Inflammatory macrophage (primary cell): ENCODE data around the gene LDB2.

Source experiments
- DNase-seq, 2 donors: peaks; one replicate each; pipeline ENCODE4 v3.0.0-alpha.2; 2020 to 2022

Gene LDB2

DNA sequence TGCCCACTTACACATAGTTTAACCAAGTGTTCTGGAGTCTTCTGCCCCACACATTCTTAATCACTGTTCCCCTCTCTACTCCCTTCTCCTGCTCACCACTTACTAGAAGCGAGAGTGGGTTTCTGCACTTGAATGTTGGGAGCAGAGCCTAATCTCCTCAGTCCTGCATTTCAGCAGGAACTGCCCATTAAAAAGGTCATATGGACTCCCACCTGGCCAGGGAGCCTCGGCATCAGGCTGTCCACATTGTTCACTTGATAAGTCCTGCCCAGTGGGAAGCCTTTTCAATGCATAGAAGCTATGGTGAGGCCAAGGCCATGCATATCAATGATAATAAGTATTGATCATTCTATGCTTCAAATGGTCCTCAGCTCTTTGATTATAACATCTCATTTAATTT is 144.3 kb downstream of the LDB2 start:
- no peak for DNase-seq

GRCh38 chr4:16752150-16752549 is 146.3 kb downstream of the LDB2 start:
- DNase-seq = no peak

DNA sequence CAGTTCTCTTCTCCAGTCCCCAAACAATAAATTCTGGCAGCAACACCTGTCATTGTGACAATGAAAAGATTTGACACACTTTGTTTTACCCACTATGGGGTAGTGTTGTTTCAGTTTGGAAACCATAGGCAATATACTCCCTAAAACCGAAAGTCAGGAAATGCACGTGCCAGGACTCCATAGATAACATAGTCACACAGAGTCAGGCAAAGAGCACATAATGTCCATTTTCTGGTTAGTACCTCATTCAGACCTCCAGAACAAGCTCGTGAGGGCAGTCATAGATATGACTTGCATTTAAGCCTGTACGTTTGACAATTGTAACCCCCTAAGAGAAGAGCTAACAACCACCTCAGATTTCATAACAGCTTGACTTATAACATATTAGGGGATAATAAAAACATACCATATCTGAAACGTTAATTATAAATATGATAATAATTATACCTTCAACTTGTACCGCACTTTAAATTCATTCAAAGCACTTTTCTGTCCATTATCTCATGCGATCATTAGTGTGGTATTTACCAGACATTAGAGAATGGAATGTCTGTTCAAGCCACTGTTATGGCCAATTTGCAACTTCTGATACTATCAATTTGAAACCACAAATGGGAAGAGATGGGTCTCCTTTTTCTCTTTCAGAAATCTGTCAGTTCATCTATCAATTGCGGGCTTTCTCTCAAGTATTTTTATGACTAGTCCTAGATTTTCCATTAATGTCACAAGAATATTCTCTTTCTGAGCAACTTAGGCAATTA is 147.4 kb downstream of the LDB2 start:
- no peak for DNase-seq

- DNase-seq = no peak
Observed at GRCh38 chr4:16750216-16750615, 148.2 kb downstream of the LDB2 start.

GRCh38 chr4:16745887-16746286 is 152.6 kb downstream of the LDB2 start:
- DNase-seq = no peak

- DNase-seq = no peak
Observed at GRCh38 chr4:16745009-16745635, 153.3 kb downstream of the LDB2 start.

GRCh38 chr4:16741287-16741686 is 157.2 kb downstream of the LDB2 start:
- no peak for DNase-seq

- DNase-seq = no peak
Observed at GRCh38 chr4:16739997-16740624, 158.3 kb downstream of the LDB2 start.

GRCh38 chr4:16738558-16738957 is 159.9 kb downstream of the LDB2 start:
- DNase-seq = no peak

- no peak for DNase-seq
Observed at GRCh38 chr4:16733509-16733908, 164.9 kb downstream of the LDB2 start.

GRCh38 chr4:16732741-16733140 is 165.7 kb downstream of the LDB2 start:
- DNase-seq = no peak

- no peak for DNase-seq
Observed at GRCh38 chr4:16731776-16732380, 166.6 kb downstream of the LDB2 start.

DNA sequence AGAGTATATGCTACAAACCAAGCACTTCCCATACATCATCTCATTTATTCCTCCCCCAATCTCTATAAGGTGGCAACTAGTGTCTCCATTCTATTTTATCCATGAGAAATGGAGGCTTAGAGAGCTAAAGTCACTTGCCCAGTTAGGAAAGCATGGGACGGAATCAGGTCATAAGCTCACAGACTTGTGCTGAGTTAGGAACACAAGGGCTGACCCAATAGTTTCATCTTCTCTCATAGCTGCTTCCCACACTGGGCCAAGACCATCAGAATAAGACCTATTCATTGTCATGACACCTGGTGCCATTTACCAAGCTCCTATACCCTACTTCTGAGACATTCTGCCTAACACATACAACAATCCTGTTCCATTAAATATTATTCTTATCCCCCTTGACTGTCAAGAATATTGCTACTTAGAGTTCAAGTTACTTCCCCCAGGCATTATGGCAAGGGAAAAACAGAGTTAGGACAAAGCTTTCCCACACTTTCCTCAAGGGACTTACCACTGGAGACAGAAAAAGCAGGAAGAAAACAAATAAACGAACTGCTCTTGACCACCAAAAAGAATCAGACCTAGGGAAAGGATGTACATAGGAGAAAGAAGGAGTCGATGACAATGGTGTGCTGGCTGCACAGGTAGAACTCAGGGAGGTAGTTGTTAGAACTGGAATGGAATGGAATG is 167.8 kb downstream of the LDB2 start:
- no peak for DNase-seq

DNA sequence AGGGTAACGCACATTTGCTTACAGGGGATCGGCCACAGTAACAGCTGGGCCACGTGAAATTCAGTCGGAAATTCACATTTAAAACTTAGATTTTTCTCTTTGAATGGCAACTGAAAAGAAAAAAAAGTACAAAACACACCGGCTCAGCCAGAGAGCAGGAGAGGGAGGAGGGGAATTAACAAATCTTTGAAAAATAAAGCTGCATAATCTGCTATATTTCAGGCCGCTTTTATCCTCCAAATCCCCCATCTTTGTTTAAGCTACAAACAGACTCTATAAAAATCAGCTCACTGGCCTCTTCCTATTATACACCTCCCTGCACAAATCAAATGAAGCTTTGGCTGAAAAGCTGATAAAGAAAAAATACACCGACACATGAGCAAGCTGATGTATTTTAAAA is 169.1 kb downstream of the LDB2 start:
- DNase-seq = no peak

DNA sequence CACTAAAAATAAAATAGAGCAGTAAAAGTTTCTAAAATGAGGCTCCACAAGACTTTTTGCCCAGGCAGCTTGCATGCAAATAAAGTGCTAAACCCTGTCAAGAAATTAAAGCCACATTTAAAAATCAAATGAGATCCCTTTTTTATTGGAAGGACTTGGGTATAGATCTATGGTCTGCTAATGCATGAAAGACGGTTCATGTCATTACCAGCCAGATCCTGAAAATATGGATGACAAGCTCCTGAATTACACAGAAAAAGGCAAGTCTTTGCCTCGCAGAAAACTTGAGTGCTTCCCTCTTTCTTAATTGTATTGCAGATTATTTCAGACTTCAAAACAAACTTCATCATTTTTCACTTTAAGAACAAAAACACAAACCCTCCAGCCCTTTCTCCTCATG is 169.6 kb downstream of the LDB2 start:
- no peak for DNase-seq

GRCh38 chr4:16728111-16728510 is 170.3 kb downstream of the LDB2 start:
- no peak for DNase-seq

GRCh38 chr4:16727218-16727617 is 171.2 kb downstream of the LDB2 start:
- DNase-seq = no peak

DNA sequence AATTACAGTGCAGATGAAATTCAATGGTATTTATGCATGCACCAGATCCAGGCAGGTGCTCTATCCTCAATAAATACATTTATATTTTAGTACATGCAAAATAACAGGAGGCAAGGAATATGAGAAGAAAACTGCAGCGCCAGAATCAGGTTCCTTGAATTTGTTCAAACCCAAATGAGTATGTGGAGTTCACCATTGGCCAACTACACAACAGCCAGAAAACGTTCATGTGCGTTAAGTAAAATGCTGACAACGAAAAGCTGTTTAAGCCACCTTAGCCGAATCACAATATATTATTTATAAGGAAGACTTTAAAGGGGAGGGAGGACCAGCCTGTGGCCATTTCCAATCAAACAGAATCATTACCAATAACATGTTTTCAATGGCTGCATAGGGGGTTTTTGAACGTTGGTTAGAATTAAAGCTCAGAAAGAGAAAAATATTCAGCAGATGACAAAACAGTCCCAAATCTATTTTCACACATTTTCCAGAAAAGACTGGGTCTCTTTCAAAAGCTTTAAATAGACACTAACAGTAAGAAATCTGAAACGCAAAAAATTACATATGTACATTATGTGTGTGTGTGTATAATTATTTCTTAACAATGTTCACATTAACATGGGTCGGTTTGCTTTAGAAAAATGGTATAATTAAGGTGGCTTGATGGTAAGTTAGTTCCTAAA is 171.9 kb downstream of the LDB2 start:
- DNase-seq = no peak

DNA sequence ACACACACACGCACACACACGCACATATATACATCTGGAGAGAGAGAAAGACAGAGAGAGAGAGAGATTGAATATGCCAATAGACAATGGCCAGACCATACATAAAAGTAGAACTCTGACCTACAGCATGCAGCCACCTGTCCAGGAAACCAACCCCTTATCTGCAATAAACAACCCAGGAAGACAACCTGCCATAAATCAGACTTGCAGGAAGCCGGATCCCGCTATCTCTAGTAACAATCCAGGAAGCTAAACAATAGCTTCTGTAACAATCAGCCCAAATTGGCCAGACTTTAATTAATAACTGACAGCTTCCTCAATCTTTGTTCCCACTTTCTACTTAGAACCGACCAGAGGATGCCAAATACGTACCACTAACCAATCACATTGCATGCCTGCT is 173.2 kb downstream of the LDB2 start:
- no peak for DNase-seq

- no peak for DNase-seq
Observed at GRCh38 chr4:16722416-16722815, 176.0 kb downstream of the LDB2 start.

DNA sequence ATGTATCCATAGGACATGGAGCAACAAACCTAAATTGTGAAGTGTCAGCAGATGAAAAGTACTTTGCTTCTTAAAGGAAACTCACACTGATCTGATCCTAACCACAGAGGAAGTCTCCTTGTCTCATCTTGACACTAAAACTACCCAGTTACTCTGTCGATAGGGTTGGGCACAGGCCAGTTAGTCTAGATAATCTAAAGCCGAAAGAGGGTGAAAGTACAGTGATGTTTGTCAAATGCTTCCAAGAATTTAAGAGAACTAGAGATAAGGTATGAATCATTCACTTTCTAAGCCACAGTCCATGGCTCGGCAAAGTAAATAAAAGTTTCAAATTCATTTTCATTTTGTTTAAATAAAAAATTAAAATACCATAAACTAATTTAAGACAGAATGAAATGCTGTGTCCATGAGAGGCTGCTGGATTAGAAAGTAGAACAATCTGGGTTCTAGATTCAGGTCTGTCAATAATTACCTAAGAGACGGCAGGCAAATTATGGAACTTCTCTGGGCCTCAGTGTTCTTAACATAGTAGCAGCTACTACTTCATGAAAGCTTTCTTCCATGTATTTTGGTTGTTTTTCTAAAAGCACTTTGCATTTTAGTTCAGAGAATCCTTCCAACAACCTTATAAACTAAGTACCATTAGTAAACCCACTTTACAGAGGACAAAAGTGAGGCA is 176.7 kb downstream of the LDB2 start:
- no peak for DNase-seq

DNA sequence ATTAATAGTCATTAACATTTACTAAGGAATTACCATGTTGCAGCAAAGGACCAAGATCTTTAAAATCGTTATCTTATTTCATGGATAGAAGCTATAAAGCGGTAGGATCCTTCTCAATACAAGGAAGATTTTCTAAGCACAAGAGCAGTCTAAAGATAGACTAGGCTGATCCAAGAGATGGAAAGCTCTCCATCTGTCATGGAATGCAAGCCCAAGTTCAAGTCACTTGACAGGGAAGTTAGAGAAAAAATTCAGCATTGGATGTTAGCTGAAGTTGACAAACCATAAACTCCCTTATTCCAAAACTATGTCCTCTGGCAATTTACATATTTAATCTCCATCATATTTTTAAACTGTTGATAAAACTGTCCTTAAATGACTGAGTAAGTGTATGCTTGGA is 177.7 kb downstream of the LDB2 start:
- DNase-seq = no peak
